WTC11 (cell line): ENCODE data around the gene KLRF1. TPM values are rescaled to one million over a fixed set of nuclear protein-coding genes. Genes with fewer than 3 reads are reported as not detected.

Experiments used
- ATAC-seq: fragments of 200-7000 bp; cut with Tn5 transposase; 2 replicates; pipeline ENCODE4 v1.10.0; 2021; ENCODE audit warnings: mild to moderate bottlenecking, moderate library complexity
- CTCF ChIA-PET: fragments of 300-600 bp; sonication (Branson Sonifier 250); formaldehyde crosslinking; loops from one replicate; lab custom pipeline; 2021; ENCODE audit warnings: antibody characterized with exemption; lab: Charles Lee
- POLR2A ChIA-PET: fragments of 350-600 bp; sonication (Branson Sonifier 250); formaldehyde crosslinking; loops from one replicate; lab custom pipeline; 2021; ENCODE audit warnings: antibody characterized with exemption; lab: Charles Lee
- DNase-seq: peaks from one replicate; pipeline ENCODE4 v3.0.0; 2021; ENCODE audit warnings: low spot score
- H3K27ac Mint-ChIP-seq: 2 replicates; pipeline ENCODE4 v1.8.0; 2021; ENCODE audit warnings: mixed read lengths
- H3K27me3 Mint-ChIP-seq: 2 replicates; pipeline ENCODE4 v1.8.0; 2021; ENCODE audit warnings: low read depth, mild to moderate bottlenecking, moderate library complexity, mixed read lengths
- H3K36me3 Mint-ChIP-seq: 2 replicates; pipeline ENCODE4 v1.8.0; 2021; ENCODE audit warnings: mixed read lengths
- H3K4me1 Mint-ChIP-seq: 2 replicates; pipeline ENCODE4 v1.8.0; 2022; ENCODE audit warnings: mixed read lengths
- H3K4me3 Mint-ChIP-seq: 2 replicates; pipeline ENCODE4 v1.8.0; 2021; ENCODE audit warnings: mild to moderate bottlenecking, moderate library complexity, mixed read lengths
- H3K9me3 Mint-ChIP-seq: 2 replicates; pipeline ENCODE4 v1.8.0; 2021; ENCODE audit warnings: mixed read lengths
- ATF6 ChIP-seq: sonication (generic); formaldehyde crosslinking; IDR thresholded peaks from 2 replicates; pipeline ENCODE4 v1.8.1; 2023; ENCODE audit warnings: mild to moderate bottlenecking, missing genetic modification reagents
- FOXJ3 ChIP-seq: sonication (generic); formaldehyde crosslinking; IDR thresholded peaks from 2 replicates; pipeline ENCODE4 v1.9.0; 2021; ENCODE audit warnings: missing genetic modification reagents, mild to moderate bottlenecking, borderline replicate concordance
- IRF2 ChIP-seq: sonication (generic); formaldehyde crosslinking; IDR thresholded peaks from 2 replicates; pipeline ENCODE4 v1.8.0; 2022; ENCODE audit warnings: low read depth, missing genetic modification reagents, borderline replicate concordance
- SMAD3 ChIP-seq: sonication (generic); formaldehyde crosslinking; IDR thresholded peaks from 2 replicates; pipeline ENCODE4 v1.8.0; 2022; ENCODE audit warnings: missing genetic modification reagents, mild to moderate bottlenecking, borderline replicate concordance
- TEAD4 ChIP-seq: sonication (generic); formaldehyde crosslinking; IDR thresholded peaks from 2 replicates; pipeline ENCODE4 v1.8.0; 2022; ENCODE audit warnings: mild to moderate bottlenecking, missing genetic modification reagents
- ZBTB43 ChIP-seq: sonication (generic); formaldehyde crosslinking; IDR thresholded peaks from 2 replicates; pipeline ENCODE4 v1.8.1; 2023; ENCODE audit warnings: mild to moderate bottlenecking, missing genetic modification reagents
- total RNA-seq: library from RNA; stranded (reverse); gene quantifications from 3 replicates; pipeline ENCODE4 v1.2.3, GENCODE V29; 2021
- TF ChIP-seq, protein P1 (sequence below): sonication (generic); formaldehyde crosslinking; IDR thresholded peaks from 2 replicates; pipeline ENCODE4 v1.8.0; 2022; ENCODE audit warnings: mild to moderate bottlenecking, missing genetic modification reagents
- TF ChIP-seq, protein P2 (sequence below): sonication (generic); formaldehyde crosslinking; IDR thresholded peaks from 2 replicates; pipeline ENCODE4 v1.8.0; 2023; ENCODE audit warnings: missing genetic modification reagents, mild to moderate bottlenecking, borderline replicate concordance
- TF ChIP-seq, protein P3 (sequence below): sonication (generic); formaldehyde crosslinking; IDR thresholded peaks from 2 replicates; pipeline ENCODE4 v1.8.1; 2023; ENCODE audit warnings: mild to moderate bottlenecking, missing genetic modification reagents, borderline replicate concordance
- TF ChIP-seq, protein P4 (sequence below): sonication (generic); formaldehyde crosslinking; IDR thresholded peaks from 2 replicates; pipeline ENCODE4 v1.8.1; 2022; ENCODE audit warnings: low read depth, missing genetic modification reagents, borderline replicate concordance

The KLRF1 gene
- total RNA-seq, 1 experiment from 2014 or later = not detected

GRCh38 chr12:9883175-9883574 is 55.9 kb downstream of the KLRF1 start:
- Mint-ChIP-seq H3K9me3 (no peaks in the 10 kb centered on the region), H3K4me1 (peaks cover 15% of the 10 kb centered on the region), H3K27me3 (no peaks in the 10 kb centered on the region), H3K36me3 (no peaks in the 10 kb centered on the region), H3K27ac (no peak overlapping the region), H3K4me3 (no peak overlapping the region)
- ChIA-PET POLR2A (no interaction called here), CTCF (no interaction called here)
- no peak for TF ChIP-seq TEAD4 (CRISPR knock-in tag)
- DNase-seq = no peak
- no peak for ATAC-seq

DNA sequence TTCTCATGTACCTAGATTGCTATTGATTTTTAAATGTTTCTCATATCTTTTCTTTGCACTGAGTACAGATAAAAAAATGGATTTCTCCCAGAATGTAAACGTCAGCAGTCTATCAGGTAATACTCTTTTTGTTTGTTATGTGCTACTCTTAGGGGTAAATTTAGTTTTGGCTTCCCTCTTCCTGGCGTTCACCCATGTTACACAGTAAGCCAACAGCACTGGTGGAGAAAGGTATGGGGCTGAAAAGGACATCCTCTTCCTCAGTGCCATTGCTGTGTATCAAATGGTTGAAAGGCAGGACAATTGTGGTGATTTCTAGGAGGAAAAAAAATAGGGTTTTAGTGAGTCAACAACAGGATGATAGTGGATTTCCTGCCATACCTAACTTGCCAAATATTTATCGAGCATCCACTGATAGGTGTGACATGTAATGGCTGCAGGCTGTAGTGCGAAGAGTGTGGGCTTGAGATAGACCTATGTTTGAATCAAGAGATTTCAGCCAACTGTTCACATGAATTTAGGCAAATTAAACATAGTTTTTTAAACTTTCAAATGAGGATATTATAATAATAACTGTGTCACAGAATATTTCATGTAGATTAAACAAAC is 61.5 kb downstream of the KLRF1 start:
- no peaks in the 10 kb centered on the region for H3K36me3 Mint-ChIP-seq
- no peak for ATAC-seq
- POLR2A ChIA-PET = no interaction called here
- CTCF ChIA-PET = no interaction called here
- no peaks in the 10 kb centered on the region for H3K27me3 Mint-ChIP-seq
- no peaks in the 10 kb centered on the region for H3K9me3 Mint-ChIP-seq
- H3K4me3 Mint-ChIP-seq = no peak overlapping the region
- TF ChIP-seq, protein P1, sequence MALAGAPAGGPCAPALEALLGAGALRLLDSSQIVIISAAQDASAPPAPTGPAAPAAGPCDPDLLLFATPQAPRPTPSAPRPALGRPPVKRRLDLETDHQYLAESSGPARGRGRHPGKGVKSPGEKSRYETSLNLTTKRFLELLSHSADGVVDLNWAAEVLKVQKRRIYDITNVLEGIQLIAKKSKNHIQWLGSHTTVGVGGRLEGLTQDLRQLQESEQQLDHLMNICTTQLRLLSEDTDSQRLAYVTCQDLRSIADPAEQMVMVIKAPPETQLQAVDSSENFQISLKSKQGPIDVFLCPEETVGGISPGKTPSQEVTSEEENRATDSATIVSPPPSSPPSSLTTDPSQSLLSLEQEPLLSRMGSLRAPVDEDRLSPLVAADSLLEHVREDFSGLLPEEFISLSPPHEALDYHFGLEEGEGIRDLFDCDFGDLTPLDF (CRISPR knock-in tag) = no peak
- TF ChIP-seq FOXJ3 (CRISPR knock-in tag) (no peak), SMAD3 (CRISPR knock-in tag) (no peak), ZBTB43 (CRISPR knock-in tag) (no peak), ATF6 (CRISPR knock-in tag) (no peak), IRF2 (CRISPR knock-in tag) (no peak)
- TF ChIP-seq, protein P2, sequence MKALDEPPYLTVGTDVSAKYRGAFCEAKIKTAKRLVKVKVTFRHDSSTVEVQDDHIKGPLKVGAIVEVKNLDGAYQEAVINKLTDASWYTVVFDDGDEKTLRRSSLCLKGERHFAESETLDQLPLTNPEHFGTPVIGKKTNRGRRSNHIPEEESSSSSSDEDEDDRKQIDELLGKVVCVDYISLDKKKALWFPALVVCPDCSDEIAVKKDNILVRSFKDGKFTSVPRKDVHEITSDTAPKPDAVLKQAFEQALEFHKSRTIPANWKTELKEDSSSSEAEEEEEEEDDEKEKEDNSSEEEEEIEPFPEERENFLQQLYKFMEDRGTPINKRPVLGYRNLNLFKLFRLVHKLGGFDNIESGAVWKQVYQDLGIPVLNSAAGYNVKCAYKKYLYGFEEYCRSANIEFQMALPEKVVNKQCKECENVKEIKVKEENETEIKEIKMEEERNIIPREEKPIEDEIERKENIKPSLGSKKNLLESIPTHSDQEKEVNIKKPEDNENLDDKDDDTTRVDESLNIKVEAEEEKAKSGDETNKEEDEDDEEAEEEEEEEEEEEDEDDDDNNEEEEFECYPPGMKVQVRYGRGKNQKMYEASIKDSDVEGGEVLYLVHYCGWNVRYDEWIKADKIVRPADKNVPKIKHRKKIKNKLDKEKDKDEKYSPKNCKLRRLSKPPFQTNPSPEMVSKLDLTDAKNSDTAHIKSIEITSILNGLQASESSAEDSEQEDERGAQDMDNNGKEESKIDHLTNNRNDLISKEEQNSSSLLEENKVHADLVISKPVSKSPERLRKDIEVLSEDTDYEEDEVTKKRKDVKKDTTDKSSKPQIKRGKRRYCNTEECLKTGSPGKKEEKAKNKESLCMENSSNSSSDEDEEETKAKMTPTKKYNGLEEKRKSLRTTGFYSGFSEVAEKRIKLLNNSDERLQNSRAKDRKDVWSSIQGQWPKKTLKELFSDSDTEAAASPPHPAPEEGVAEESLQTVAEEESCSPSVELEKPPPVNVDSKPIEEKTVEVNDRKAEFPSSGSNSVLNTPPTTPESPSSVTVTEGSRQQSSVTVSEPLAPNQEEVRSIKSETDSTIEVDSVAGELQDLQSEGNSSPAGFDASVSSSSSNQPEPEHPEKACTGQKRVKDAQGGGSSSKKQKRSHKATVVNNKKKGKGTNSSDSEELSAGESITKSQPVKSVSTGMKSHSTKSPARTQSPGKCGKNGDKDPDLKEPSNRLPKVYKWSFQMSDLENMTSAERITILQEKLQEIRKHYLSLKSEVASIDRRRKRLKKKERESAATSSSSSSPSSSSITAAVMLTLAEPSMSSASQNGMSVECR (CRISPR knock-in tag) = no peak
- TF ChIP-seq, protein P3, sequence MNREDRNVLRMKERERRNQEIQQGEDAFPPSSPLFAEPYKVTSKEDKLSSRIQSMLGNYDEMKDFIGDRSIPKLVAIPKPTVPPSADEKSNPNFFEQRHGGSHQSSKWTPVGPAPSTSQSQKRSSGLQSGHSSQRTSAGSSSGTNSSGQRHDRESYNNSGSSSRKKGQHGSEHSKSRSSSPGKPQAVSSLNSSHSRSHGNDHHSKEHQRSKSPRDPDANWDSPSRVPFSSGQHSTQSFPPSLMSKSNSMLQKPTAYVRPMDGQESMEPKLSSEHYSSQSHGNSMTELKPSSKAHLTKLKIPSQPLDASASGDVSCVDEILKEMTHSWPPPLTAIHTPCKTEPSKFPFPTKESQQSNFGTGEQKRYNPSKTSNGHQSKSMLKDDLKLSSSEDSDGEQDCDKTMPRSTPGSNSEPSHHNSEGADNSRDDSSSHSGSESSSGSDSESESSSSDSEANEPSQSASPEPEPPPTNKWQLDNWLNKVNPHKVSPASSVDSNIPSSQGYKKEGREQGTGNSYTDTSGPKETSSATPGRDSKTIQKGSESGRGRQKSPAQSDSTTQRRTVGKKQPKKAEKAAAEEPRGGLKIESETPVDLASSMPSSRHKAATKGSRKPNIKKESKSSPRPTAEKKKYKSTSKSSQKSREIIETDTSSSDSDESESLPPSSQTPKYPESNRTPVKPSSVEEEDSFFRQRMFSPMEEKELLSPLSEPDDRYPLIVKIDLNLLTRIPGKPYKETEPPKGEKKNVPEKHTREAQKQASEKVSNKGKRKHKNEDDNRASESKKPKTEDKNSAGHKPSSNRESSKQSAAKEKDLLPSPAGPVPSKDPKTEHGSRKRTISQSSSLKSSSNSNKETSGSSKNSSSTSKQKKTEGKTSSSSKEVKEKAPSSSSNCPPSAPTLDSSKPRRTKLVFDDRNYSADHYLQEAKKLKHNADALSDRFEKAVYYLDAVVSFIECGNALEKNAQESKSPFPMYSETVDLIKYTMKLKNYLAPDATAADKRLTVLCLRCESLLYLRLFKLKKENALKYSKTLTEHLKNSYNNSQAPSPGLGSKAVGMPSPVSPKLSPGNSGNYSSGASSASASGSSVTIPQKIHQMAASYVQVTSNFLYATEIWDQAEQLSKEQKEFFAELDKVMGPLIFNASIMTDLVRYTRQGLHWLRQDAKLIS = no peak
- TF ChIP-seq, protein P4, sequence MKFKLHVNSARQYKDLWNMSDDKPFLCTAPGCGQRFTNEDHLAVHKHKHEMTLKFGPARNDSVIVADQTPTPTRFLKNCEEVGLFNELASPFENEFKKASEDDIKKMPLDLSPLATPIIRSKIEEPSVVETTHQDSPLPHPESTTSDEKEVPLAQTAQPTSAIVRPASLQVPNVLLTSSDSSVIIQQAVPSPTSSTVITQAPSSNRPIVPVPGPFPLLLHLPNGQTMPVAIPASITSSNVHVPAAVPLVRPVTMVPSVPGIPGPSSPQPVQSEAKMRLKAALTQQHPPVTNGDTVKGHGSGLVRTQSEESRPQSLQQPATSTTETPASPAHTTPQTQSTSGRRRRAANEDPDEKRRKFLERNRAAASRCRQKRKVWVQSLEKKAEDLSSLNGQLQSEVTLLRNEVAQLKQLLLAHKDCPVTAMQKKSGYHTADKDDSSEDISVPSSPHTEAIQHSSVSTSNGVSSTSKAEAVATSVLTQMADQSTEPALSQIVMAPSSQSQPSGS = no peak
- no peak for DNase-seq
- H3K4me1 Mint-ChIP-seq = no peaks in the 10 kb centered on the region
- no peak overlapping the region for H3K27ac Mint-ChIP-seq

Other genes starting within 250 kb of the KLRF1 start
- gene KLRB1, start 219.6 kb upstream of the KLRF1 start, total RNA-seq = not detected in 3 replicates
- gene CLEC2D, start 157.8 kb upstream of the KLRF1 start, total RNA-seq = 6.2 to 9.8 TPM (median 7.1 TPM) in 3 replicates
- not detected in 3 replicates for gene CLECL1, start 94.4 kb upstream of the KLRF1 start, total RNA-seq
- 0.34 to 0.60 TPM (median 0.42 TPM) in 3 replicates for gene CD69, start 66.6 kb upstream of the KLRF1 start, total RNA-seq
- gene CLEC2B, start 41.9 kb downstream of the KLRF1 start, total RNA-seq = 0.20 TPM in 1 of 3 replicates, not detected in the others
- not detected in 3 replicates for gene KLRF2, start 54.0 kb downstream of the KLRF1 start, total RNA-seq
- 2.1 to 3.5 TPM (median 2.7 TPM) in 3 replicates for gene CLEC2A, start 104.9 kb downstream of the KLRF1 start, total RNA-seq
- not detected in 3 replicates for gene CLEC12A, start 143.9 kb downstream of the KLRF1 start, total RNA-seq
- not detected in 3 replicates for gene CLEC1B, start 171.6 kb downstream of the KLRF1 start, total RNA-seq
- gene CLEC12B, start 183.1 kb downstream of the KLRF1 start, total RNA-seq = not detected in 3 replicates
- not detected in 3 replicates for gene CLEC9A, start 203.2 kb downstream of the KLRF1 start, total RNA-seq